ENCODE results near the gene NLGN1.

DNA sequence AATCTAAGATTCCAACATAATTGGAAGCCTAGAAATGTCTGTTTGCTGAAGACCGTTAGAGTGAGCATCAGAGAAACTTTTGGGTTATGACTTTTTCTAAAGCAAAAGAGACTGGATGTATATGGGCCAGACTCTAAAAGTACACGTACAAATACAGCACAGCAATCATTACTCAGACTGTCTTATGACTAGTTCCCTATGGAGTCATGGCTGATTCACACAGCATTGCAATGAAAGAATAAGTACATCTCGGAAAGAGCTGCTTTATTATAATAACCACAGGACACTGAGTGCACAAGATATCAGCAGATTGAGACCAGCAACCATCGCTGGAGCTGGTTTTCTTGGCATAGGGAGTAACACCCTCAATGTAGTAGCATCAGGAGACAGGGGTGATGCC, 618.6 kb downstream of the NLGN1 start:
- TF ChIP-seq, protein P1, sequence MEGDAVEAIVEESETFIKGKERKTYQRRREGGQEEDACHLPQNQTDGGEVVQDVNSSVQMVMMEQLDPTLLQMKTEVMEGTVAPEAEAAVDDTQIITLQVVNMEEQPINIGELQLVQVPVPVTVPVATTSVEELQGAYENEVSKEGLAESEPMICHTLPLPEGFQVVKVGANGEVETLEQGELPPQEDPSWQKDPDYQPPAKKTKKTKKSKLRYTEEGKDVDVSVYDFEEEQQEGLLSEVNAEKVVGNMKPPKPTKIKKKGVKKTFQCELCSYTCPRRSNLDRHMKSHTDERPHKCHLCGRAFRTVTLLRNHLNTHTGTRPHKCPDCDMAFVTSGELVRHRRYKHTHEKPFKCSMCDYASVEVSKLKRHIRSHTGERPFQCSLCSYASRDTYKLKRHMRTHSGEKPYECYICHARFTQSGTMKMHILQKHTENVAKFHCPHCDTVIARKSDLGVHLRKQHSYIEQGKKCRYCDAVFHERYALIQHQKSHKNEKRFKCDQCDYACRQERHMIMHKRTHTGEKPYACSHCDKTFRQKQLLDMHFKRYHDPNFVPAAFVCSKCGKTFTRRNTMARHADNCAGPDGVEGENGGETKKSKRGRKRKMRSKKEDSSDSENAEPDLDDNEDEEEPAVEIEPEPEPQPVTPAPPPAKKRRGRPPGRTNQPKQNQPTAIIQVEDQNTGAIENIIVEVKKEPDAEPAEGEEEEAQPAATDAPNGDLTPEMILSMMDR (IDR thresholded peaks at IDR 0.05; ENCODE audit: poor library complexity, severe bottlenecking): no peak
- TF ChIP-seq TAF1 (IDR thresholded peaks at IDR 0.05; ENCODE audit: low read depth) (no peak), MXI1 (conservative IDR thresholded peaks at IDR 0.05; ENCODE audit: poor library complexity, severe bottlenecking) (no peak), EZH2 (IDR thresholded peaks at IDR 0.05; ENCODE audit: borderline replicate concordance, insufficient read depth, low read length, poor library complexity, severe bottlenecking) (no peak), RAD21 (conservative IDR thresholded peaks at IDR 0.05) (no peak)
- TF ChIP-seq, protein P2, sequence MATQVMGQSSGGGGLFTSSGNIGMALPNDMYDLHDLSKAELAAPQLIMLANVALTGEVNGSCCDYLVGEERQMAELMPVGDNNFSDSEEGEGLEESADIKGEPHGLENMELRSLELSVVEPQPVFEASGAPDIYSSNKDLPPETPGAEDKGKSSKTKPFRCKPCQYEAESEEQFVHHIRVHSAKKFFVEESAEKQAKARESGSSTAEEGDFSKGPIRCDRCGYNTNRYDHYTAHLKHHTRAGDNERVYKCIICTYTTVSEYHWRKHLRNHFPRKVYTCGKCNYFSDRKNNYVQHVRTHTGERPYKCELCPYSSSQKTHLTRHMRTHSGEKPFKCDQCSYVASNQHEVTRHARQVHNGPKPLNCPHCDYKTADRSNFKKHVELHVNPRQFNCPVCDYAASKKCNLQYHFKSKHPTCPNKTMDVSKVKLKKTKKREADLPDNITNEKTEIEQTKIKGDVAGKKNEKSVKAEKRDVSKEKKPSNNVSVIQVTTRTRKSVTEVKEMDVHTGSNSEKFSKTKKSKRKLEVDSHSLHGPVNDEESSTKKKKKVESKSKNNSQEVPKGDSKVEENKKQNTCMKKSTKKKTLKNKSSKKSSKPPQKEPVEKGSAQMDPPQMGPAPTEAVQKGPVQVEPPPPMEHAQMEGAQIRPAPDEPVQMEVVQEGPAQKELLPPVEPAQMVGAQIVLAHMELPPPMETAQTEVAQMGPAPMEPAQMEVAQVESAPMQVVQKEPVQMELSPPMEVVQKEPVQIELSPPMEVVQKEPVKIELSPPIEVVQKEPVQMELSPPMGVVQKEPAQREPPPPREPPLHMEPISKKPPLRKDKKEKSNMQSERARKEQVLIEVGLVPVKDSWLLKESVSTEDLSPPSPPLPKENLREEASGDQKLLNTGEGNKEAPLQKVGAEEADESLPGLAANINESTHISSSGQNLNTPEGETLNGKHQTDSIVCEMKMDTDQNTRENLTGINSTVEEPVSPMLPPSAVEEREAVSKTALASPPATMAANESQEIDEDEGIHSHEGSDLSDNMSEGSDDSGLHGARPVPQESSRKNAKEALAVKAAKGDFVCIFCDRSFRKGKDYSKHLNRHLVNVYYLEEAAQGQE (IDR thresholded peaks at IDR 0.05; ENCODE audit: borderline replicate concordance): no peak

Data from neural cell (in vitro differentiated cells).